ENCODE data around the gene ACVR1. TPM values are rescaled to one million over a fixed set of nuclear protein-coding genes. Genes with fewer than 3 reads are reported as not detected.

Gene ACVR1
- total and polyA plus RNA-seq, 2 of the 13 experiments (the other 11 are each of a cell fraction or from before 2014, with no cell fraction given), result 2.3 to 5.4 TPM

- no peaks in the 10 kb centered on the region for H3K27me3 ChIP-seq (ENCODE audit: control insufficient read depth in 1 of 2, insufficient read depth in 2 of 2, low read length in 2 of 2)
- H4K20me1 ChIP-seq (ENCODE audit: insufficient read depth, low read length), result no peaks in the 10 kb centered on the region
- no peak for DNase-seq (ENCODE audit: low spot score)
- in situ Hi-C loops (cut with HindIII; ENCODE audit: extremely low pct_ligation_motif_present, low pct_unique_long_range_greater_than_20kb), result no loop called here
- no peak for TF ChIP-seq ZNF780A (CRISPR knock-in tag; IDR thresholded peaks at IDR 0.05)
- TF ChIP-seq NPAS2 (CRISPR knock-in tag; IDR thresholded peaks at IDR 0.05; ENCODE audit: borderline replicate concordance), result no peak
- no peak for TF ChIP-seq ZNF577 (CRISPR knock-in tag; IDR thresholded peaks at IDR 0.05; ENCODE audit: borderline replicate concordance, low read depth)
- no peak for TF ChIP-seq ZNF350 (CRISPR knock-in tag; IDR thresholded peaks at IDR 0.05; ENCODE audit: borderline replicate concordance, low read depth)
- TF ChIP-seq RFX3 (CRISPR knock-in tag; IDR thresholded peaks at IDR 0.05), result no peak
- no peak for TF ChIP-seq MYNN (CRISPR knock-in tag; IDR thresholded peaks at IDR 0.05; ENCODE audit: low read depth)
- no peak for TF ChIP-seq ZNF766 (CRISPR knock-in tag; IDR thresholded peaks at IDR 0.05; ENCODE audit: borderline replicate concordance)
- no peak for TF ChIP-seq NAIF1 (CRISPR knock-in tag; IDR thresholded peaks at IDR 0.05; ENCODE audit: borderline replicate concordance)
- TF ChIP-seq CREM (IDR thresholded peaks at IDR 0.05), result no peak
- TF ChIP-seq CREM (CRISPR knock-in tag; IDR thresholded peaks at IDR 0.05), result no peak
- no peak for TF ChIP-seq SIN3B (IDR thresholded peaks at IDR 0.05; ENCODE audit: low read length)
- TF ChIP-seq ZBTB2 (CRISPR knock-in tag; IDR thresholded peaks at IDR 0.05; ENCODE audit: low read depth), result no peak
- TF ChIP-seq KMT2A (CRISPR knock-in tag; IDR thresholded peaks at IDR 0.05), result no peak
- TF ChIP-seq GMEB1 (CRISPR knock-in tag; IDR thresholded peaks at IDR 0.05; ENCODE audit: borderline replicate concordance), result no peak
- no peak for TF ChIP-seq ZNF569 (CRISPR knock-in tag; IDR thresholded peaks at IDR 0.05; ENCODE audit: borderline replicate concordance)
- TF ChIP-seq HOXD1 (CRISPR knock-in tag; IDR thresholded peaks at IDR 0.05), result no peak
- no peak for TF ChIP-seq CBX5 (CRISPR knock-in tag; IDR thresholded peaks at IDR 0.05; ENCODE audit: borderline replicate concordance)
- TF ChIP-seq DBP (CRISPR knock-in tag; IDR thresholded peaks at IDR 0.05; ENCODE audit: not compliant biosample characterization), result no peak
- no peak for TF ChIP-seq ARHGAP35 (CRISPR knock-in tag; IDR thresholded peaks at IDR 0.05; ENCODE audit: borderline replicate concordance)
- no peak for TF ChIP-seq TFDP2 (CRISPR knock-in tag; IDR thresholded peaks at IDR 0.05)
- no peak for TF ChIP-seq ZNF839 (CRISPR knock-in tag; IDR thresholded peaks at IDR 0.05; ENCODE audit: borderline replicate concordance)
- no peak overlapping the region for H2AFZ ChIP-seq (ENCODE audit: low read length)
- H3K4me1 ChIP-seq (ENCODE audit: insufficient read depth, low read length), result peaks cover 54% of the 10 kb centered on the region
- no peak for ATAC-seq
- no peak for FAIRE-seq
- H3K9ac ChIP-seq (ENCODE audit: insufficient read depth, low read depth, low read length), result no peak overlapping the region
- no peaks in the 10 kb centered on the region for H3K79me2 ChIP-seq (ENCODE audit: insufficient read depth, low read length)
- H3K4me2 ChIP-seq (ENCODE audit: low read depth, low read length), result no peak overlapping the region
- no peak overlapping the region for H3K4me3 ChIP-seq (replicated peaks in 1 of 3; ENCODE audit: insufficient read depth in 1 of 3, low read depth in 2 of 3, low read length in 3 of 3)
- BruUV-seq (replicated peaks), result no TSS peak
- WGBS (ENCODE audit: low lambda C conversion rate), result 97% methylated on average over 1 of the region's 1 CpG
- intact Hi-C loops (cut with micrococcal nuclease; ENCODE audit: unreplicated experiment), result no loop called here
- ChIA-PET POLR2A (no interaction called here), CTCF (ENCODE audit: low intra/inter-chr PET ratio, low total read pairs) (no interaction called here)
- no peaks in the 10 kb centered on the region for H3K36me3 ChIP-seq (replicated peaks in 1 of 2; ENCODE audit: control insufficient read depth in 1 of 2, insufficient read depth in 2 of 2, low read length in 2 of 2)
- H3K9me3 ChIP-seq (ENCODE audit: low read length), result no peaks in the 10 kb centered on the region
- no peak overlapping the region for H3K27ac ChIP-seq (ENCODE audit: extremely low read length, insufficient read depth, low read length)
These were observed 33.0 kb downstream of the ACVR1 start for GRCh38 chr2:157843081-157843480.
